Upper lobe of left lung (tissue), 4 donors: ENCODE results near the gene CREBRF.

Experiments
- POLR2A ChIP-seq, 4 donors: fragments of 450-650 bp; IDR thresholded peaks; one replicate each; pipeline ENCODE4 v1.5.1; 2016 to 2017; ENCODE audit warnings: antibody characterized with exemption in 4 of 4, mild to moderate bottlenecking in 2 of 4
- TF ChIP-seq, protein P1 (sequence below), 6 experiments: fragments of 450-650 bp in 4 of 6; fragments of 200-600 bp in 2 of 6; sonication (generic) in 2 of 6; IDR thresholded peaks; one replicate each; pipeline ENCODE4 v1.5.1; 2016 to 2019; ENCODE audit warnings: antibody characterized with exemption in 6 of 6

DNA sequence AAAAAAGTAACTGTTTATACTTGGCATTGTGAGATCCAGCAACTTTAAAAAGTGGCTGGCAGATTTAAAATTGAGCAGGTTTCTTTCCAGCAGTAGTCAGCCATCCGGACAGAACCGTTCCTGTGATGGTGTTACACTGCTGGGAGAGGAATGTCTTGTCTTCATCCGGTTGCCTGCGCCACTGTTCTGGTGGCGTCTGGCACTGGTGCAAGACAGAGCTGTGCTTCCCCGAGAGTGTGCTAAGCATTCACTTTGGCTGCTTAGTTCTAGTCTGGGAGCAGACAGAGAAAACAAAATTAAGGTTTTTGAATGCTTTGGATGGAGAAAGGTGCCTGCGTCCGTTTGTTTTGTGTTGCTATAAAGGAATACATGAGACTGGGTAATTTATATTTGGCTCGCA lies 35.5 kb upstream of the CREBRF start:
- TF ChIP-seq, protein P1, sequence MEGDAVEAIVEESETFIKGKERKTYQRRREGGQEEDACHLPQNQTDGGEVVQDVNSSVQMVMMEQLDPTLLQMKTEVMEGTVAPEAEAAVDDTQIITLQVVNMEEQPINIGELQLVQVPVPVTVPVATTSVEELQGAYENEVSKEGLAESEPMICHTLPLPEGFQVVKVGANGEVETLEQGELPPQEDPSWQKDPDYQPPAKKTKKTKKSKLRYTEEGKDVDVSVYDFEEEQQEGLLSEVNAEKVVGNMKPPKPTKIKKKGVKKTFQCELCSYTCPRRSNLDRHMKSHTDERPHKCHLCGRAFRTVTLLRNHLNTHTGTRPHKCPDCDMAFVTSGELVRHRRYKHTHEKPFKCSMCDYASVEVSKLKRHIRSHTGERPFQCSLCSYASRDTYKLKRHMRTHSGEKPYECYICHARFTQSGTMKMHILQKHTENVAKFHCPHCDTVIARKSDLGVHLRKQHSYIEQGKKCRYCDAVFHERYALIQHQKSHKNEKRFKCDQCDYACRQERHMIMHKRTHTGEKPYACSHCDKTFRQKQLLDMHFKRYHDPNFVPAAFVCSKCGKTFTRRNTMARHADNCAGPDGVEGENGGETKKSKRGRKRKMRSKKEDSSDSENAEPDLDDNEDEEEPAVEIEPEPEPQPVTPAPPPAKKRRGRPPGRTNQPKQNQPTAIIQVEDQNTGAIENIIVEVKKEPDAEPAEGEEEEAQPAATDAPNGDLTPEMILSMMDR (IDR thresholded peaks at IDR 0.05) = no peak
- no peak for TF ChIP-seq POLR2A (IDR thresholded peaks at IDR 0.05)
